Parathyroid adenoma (tissue), 2 donors: Measurements from ENCODE around the gene SERF2.
"Not testable (repeated sequence)": the region's sequence is repeated elsewhere in the genome, so short reads cannot be mapped to it uniquely, and the experiment has no call there.

Source experiments
- H2AFZ ChIP-seq: fragments of 300-600 bp; sonication (generic); one replicate; pipeline ENCODE4 v1.7.0; 2017; ENCODE audit warnings: antibody characterized with exemption, mild to moderate bottlenecking
- H3K27ac ChIP-seq: fragments of 300-600 bp; sonication (generic); one replicate; pipeline ENCODE4 v1.7.0; 2017
- H3K27me3 ChIP-seq: fragments of 300-600 bp; sonication (generic); one replicate; pipeline ENCODE4 v1.7.0; 2017; ENCODE audit warnings: low read length; ENCODE audit not compliant: control insufficient read depth, insufficient read depth
- H3K36me3 ChIP-seq: fragments of 300-600 bp; sonication (generic); one replicate; pipeline ENCODE4 v1.7.0; 2017; ENCODE audit warnings: low read length; ENCODE audit not compliant: control insufficient read depth, insufficient read depth
- H3K4me1 ChIP-seq: fragments of 300-600 bp; sonication (generic); one replicate; pipeline ENCODE4 v1.7.0; 2017; ENCODE audit warnings: control low read depth
- H3K4me2 ChIP-seq: fragments of 300-600 bp; sonication (generic); one replicate; pipeline ENCODE4 v1.7.0; 2017; ENCODE audit warnings: low read length
- H3K4me3 ChIP-seq: fragments of 300-600 bp; sonication (generic); one replicate; pipeline ENCODE4 v1.7.0; 2017; ENCODE audit warnings: low read depth, low read length
- H3K79me2 ChIP-seq: fragments of 300-600 bp; sonication (generic); one replicate; pipeline ENCODE4 v1.7.0; 2017; ENCODE audit warnings: control low read depth
- H3K9ac ChIP-seq: fragments of 300-600 bp; sonication (generic); one replicate; pipeline ENCODE4 v1.7.0; 2017; ENCODE audit warnings: mild to moderate bottlenecking
- H3K9me3 ChIP-seq: fragments of 300-600 bp; sonication (generic); one replicate; pipeline ENCODE4 v1.7.0; 2017; ENCODE audit warnings: low read length; ENCODE audit not compliant: control insufficient read depth
- CTCF ChIP-seq: fragments of 300-600 bp; sonication (generic); IDR thresholded peaks from one replicate; pipeline ENCODE4 v1.7.0; 2017; ENCODE audit warnings: antibody characterized with exemption, mild to moderate bottlenecking
- donor health status: primary hyperparathyroidism.

The SERF2 gene

GRCh38 chr15:43791993-43792760, at the start of gene SERF2:
Gene SERF2 (plus strand): TSS chr15:43792320. CDS start chr15:43792377, 57 bp downstream.
- Histone ChIP-seq H3K79me2 (peaks cover 10% of the 10 kb centered on the region), H3K36me3 (no peaks in the 10 kb centered on the region), H3K9me3 (no peaks in the 10 kb centered on the region), H3K27ac (peak within 1 kb of the TSS; percentile 93), H3K27me3 (no peaks in the 10 kb centered on the region), H3K4me2 (peak within 1 kb of the TSS; percentile 98), H3K9ac (peak within 1 kb of the TSS; percentile 87), H2AFZ (peak within 1 kb of the TSS; percentile 86), H3K4me3 (peak within 1 kb of the TSS; percentile 99), H3K4me1 (no peaks in the 10 kb centered on the region)
- TF ChIP-seq CTCF, result no peak

- not testable (repeated sequence) for H3K27me3 ChIP-seq, H3K36me3 ChIP-seq, H3K9me3 ChIP-seq, H3K4me1 ChIP-seq
- H3K4me2 ChIP-seq, result peak within 1 kb of the TSS; percentile 72
- H3K9ac ChIP-seq, result peak within 1 kb of the TSS; percentile 31
- H3K79me2 ChIP-seq, result peaks cover 26% of the 10 kb centered on the region
- peak within 1 kb of the TSS; percentile 77 for H3K4me3 ChIP-seq
- H2AFZ ChIP-seq, result peak within 1 kb of the TSS; percentile 78
- H3K27ac ChIP-seq, result peak within 1 kb of the TSS; percentile 84
Observed at GRCh38 chr15:43746245-43746902, 45.7 kb upstream of the SERF2 start, which contains the start of gene PDIA3. Gene PDIA3 (plus strand): TSS chr15:43746438. CDS start chr15:43746540, 102 bp downstream.

- H3K4me2 ChIP-seq, result peak overlapping the region; percentile 72
- not testable (repeated sequence) for H3K4me1 ChIP-seq, H3K9ac ChIP-seq, H3K9me3 ChIP-seq, H3K36me3 ChIP-seq, H3K27me3 ChIP-seq
- peak overlapping the region; percentile 84 for H3K27ac ChIP-seq
- peak overlapping the region; percentile 77 for H3K4me3 ChIP-seq
- H2AFZ ChIP-seq, result peak overlapping the region; percentile 78
- H3K79me2 ChIP-seq, result peaks cover 28% of the 10 kb centered on the region
Observed at GRCh38 chr15:43746903-43747309, 45.2 kb upstream of the SERF2 start.

GRCh38 chr15:43748376-43748775, 43.7 kb upstream of the SERF2 start:
- Histone ChIP-seq H3K4me3 (no peak overlapping the region), H2AFZ (no peak overlapping the region), H3K79me2 (peaks cover 32% of the 10 kb centered on the region), H3K27ac (no peak overlapping the region), H3K4me1 (peaks cover 5% of the 10 kb centered on the region), H3K27me3 (no peaks in the 10 kb centered on the region), H3K4me2 (no peak overlapping the region), H3K36me3 (no peaks in the 10 kb centered on the region), H3K9me3 (no peaks in the 10 kb centered on the region), H3K9ac (no peak overlapping the region)
- no peak for TF ChIP-seq CTCF

- no peak for TF ChIP-seq CTCF
- Histone ChIP-seq H3K9ac (no peak overlapping the region), H3K9me3 (no peaks in the 10 kb centered on the region), H3K4me1 (peaks cover 5% of the 10 kb centered on the region), H3K4me3 (no peak overlapping the region), H2AFZ (no peak overlapping the region), H3K36me3 (no peaks in the 10 kb centered on the region), H3K4me2 (peak overlapping the region; percentile 38), H3K27ac (peak overlapping the region; percentile 15), H3K79me2 (peaks cover 34% of the 10 kb centered on the region), H3K27me3 (no peaks in the 10 kb centered on the region)
Observed at GRCh38 chr15:43749690-43750345, 42.3 kb upstream of the SERF2 start.
